Fibroblast of skin of right quadriceps (primary cell): ENCODE results near the gene NGF.
A peak's percentile ranks its signal among the peaks of the same experiment; 100 is the strongest.
"Not testable (repeated sequence)": the region's sequence is repeated elsewhere in the genome, so short reads cannot be mapped to it uniquely, and the experiment has no call there.

Source experiments
- DNase-seq: peaks from one replicate; pipeline ENCODE4 v3.0.0-alpha.2; 2013

Gene NGF

GRCh38 chr1:115332813-115333608, 5.0 kb downstream of the NGF start:
- DNase-seq, result peak; percentile 87

- DNase-seq, result peak; percentile 70
Observed at GRCh38 chr1:115331558-115332331, 6.3 kb downstream of the NGF start.

GRCh38 chr1:115330480-115331013, 7.5 kb downstream of the NGF start:
- peak; percentile 97 for DNase-seq

- DNase-seq, result peak; percentile 75
Observed at GRCh38 chr1:115329965-115330364, 8.1 kb downstream of the NGF start.

GRCh38 chr1:115327270-115327669, 10.8 kb downstream of the NGF start:
- peak; percentile 39 for DNase-seq

GRCh38 chr1:115326419-115326818, 11.6 kb downstream of the NGF start:
- no peak for DNase-seq

- DNase-seq, result peak; percentile 63
Observed at GRCh38 chr1:115325874-115326273, 12.2 kb downstream of the NGF start.

GRCh38 chr1:115324649-115325420, 13.2 kb downstream of the NGF start:
- no peak for DNase-seq

GRCh38 chr1:115323366-115324004, 14.6 kb downstream of the NGF start:
- DNase-seq, result peak; percentile 67

GRCh38 chr1:115322631-115323030, 15.4 kb downstream of the NGF start:
- no peak for DNase-seq

GRCh38 chr1:115320377-115320776, 17.7 kb downstream of the NGF start:
- no peak for DNase-seq

GRCh38 chr1:115319706-115320105, 18.3 kb downstream of the NGF start:
- no peak for DNase-seq

- DNase-seq, result no peak
Observed at GRCh38 chr1:115317101-115318012, 20.7 kb downstream of the NGF start.

GRCh38 chr1:115314765-115315164, 23.3 kb downstream of the NGF start:
- DNase-seq, result peak; percentile 73

GRCh38 chr1:115314092-115314491, 24.0 kb downstream of the NGF start:
- no peak for DNase-seq

GRCh38 chr1:115313182-115313581, 24.9 kb downstream of the NGF start:
- no peak for DNase-seq

- DNase-seq, result no peak
Observed at GRCh38 chr1:115312742-115313141, 25.3 kb downstream of the NGF start.

GRCh38 chr1:115311474-115311989, 26.5 kb downstream of the NGF start:
- DNase-seq, result peak; percentile 49

- DNase-seq, result no peak
Observed at GRCh38 chr1:115310581-115311473, 27.2 kb downstream of the NGF start.

GRCh38 chr1:115309504-115309903, 28.5 kb downstream of the NGF start:
- DNase-seq, result not testable (repeated sequence)
